Measurements from ENCODE around the gene PARVG. TPM values are rescaled to one million over a fixed set of nuclear protein-coding genes. Genes with fewer than 3 reads are reported as not detected.

Gene PARVG
- total RNA-seq, 1 experiment from 2014 or later = not detected

GRCh38 chr22:44199164-44199563 is 18.4 kb downstream of the PARVG start:
- ChIA-PET CTCF (no interaction called here), POLR2A (ENCODE audit: unreplicated experiment) (no interaction called here)
- Histone ChIP-seq H3K4me2 (ENCODE audit: low read length) (no peak overlapping the region), H3K36me3 (ENCODE audit: low read depth, low read length) (no peaks in the 10 kb centered on the region), H3K9me2 (replicated peaks; ENCODE audit: low read length) (no peaks in the 10 kb centered on the region), H3K9ac (ENCODE audit: low read length) (no peak overlapping the region), H3K27me3 (ENCODE audit: low read length) (peaks cover 4% of the 10 kb centered on the region; the same call in 1 of the 2 replicates), H3F3A (ENCODE audit: low read length, unreplicated experiment) (no peaks in the 10 kb centered on the region), H3K4me1 (ENCODE audit: insufficient read depth, low read length) (no peaks in the 10 kb centered on the region), H3K9me3 (ENCODE audit: low read length) (no peaks in the 10 kb centered on the region), H4K20me1 (ENCODE audit: low read length) (no peaks in the 10 kb centered on the region), H3K79me2 (ENCODE audit: low read length) (no peaks in the 10 kb centered on the region), H3K4me3 (ENCODE audit: low read length) (no peak overlapping the region), H2AFZ (ENCODE audit: low read length) (no peak overlapping the region), H3K27ac (ENCODE audit: low read length) (no peak overlapping the region)
- intact Hi-C loops (cut with micrococcal nuclease) = no loop called here
- BruUV-seq (replicated peaks) = no TSS peak
- ATAC-seq (no peak), DNase-seq (no peak)
- no peak for TF ChIP-seq EZH2 (IDR thresholded peaks at IDR 0.05; ENCODE audit: low read length, unreplicated experiment)

GRCh38 chr22:44199866-44200265 is 19.1 kb downstream of the PARVG start:
- POLR2A ChIA-PET (ENCODE audit: unreplicated experiment) = no interaction called here
- H3K27ac ChIP-seq (ENCODE audit: low read length) = no peak overlapping the region

GRCh38 chr22:44200451-44200850 is 19.7 kb downstream of the PARVG start:
- no peaks in the 10 kb centered on the region for H3F3A ChIP-seq (ENCODE audit: low read length, unreplicated experiment)
- H3K4me3 ChIP-seq (ENCODE audit: low read length) = no peak overlapping the region
- POLR2A ChIA-PET (ENCODE audit: unreplicated experiment) = no interaction called here
- intact Hi-C loops (cut with micrococcal nuclease) = no loop called here
- DNase-seq (no peak), ATAC-seq (no peak)
- no peaks in the 10 kb centered on the region for H3K4me1 ChIP-seq (ENCODE audit: insufficient read depth, low read length)
- H4K20me1 ChIP-seq (ENCODE audit: low read length) = no peaks in the 10 kb centered on the region
- H3K9ac ChIP-seq (ENCODE audit: low read length) = no peak overlapping the region
- H3K27ac ChIP-seq (ENCODE audit: low read length) = no peak overlapping the region
- TF ChIP-seq CTCF (conservative IDR thresholded peaks at IDR 0.05; ENCODE audit: low read depth, low read length) = no peak
- TF ChIP-seq EZH2 (IDR thresholded peaks at IDR 0.05; ENCODE audit: low read length, unreplicated experiment) = no peak
- no peak for TF ChIP-seq EZH2phosphoT487 (IDR thresholded peaks at IDR 0.05; ENCODE audit: borderline replicate concordance, low read length)
- no peaks in the 10 kb centered on the region for H3K9me3 ChIP-seq (ENCODE audit: low read length)
- CTCF ChIA-PET = no interaction called here
- no peak overlapping the region for H2AFZ ChIP-seq (ENCODE audit: low read length)
- H3K79me2 ChIP-seq (ENCODE audit: low read length) = no peaks in the 10 kb centered on the region
- H3K27me3 ChIP-seq (ENCODE audit: low read length) = peaks cover 4% of the 10 kb centered on the region; the same call in 1 of the 2 replicates
- no peaks in the 10 kb centered on the region for H3K36me3 ChIP-seq (ENCODE audit: low read depth, low read length)
- H3K4me2 ChIP-seq (ENCODE audit: low read length) = no peak overlapping the region
- H3K9me2 ChIP-seq (replicated peaks; ENCODE audit: low read length) = no peaks in the 10 kb centered on the region
- no TSS peak for BruUV-seq (replicated peaks)

More at GRCh38 chr22:44199866-44200265, 19.1 kb downstream of the PARVG start:
- no peak overlapping the region for H2AFZ ChIP-seq (ENCODE audit: low read length)
- no peak for ATAC-seq
- H3K4me2 ChIP-seq (ENCODE audit: low read length) = no peak overlapping the region
- CTCF ChIA-PET = no interaction called here
- intact Hi-C loops (cut with micrococcal nuclease) = no loop called here
- H3K27me3 ChIP-seq (ENCODE audit: low read length) = peaks cover 4% of the 10 kb centered on the region; the same call in 1 of the 2 replicates
- H3K9me2 ChIP-seq (replicated peaks; ENCODE audit: low read length) = no peaks in the 10 kb centered on the region
- H3K79me2 ChIP-seq (ENCODE audit: low read length) = no peaks in the 10 kb centered on the region
- no peaks in the 10 kb centered on the region for H3K36me3 ChIP-seq (ENCODE audit: low read depth, low read length)
- BruUV-seq (replicated peaks) = no TSS peak
- H3F3A ChIP-seq (ENCODE audit: low read length, unreplicated experiment) = no peaks in the 10 kb centered on the region
- no peak overlapping the region for H3K9ac ChIP-seq (ENCODE audit: low read length)
- no peaks in the 10 kb centered on the region for H3K4me1 ChIP-seq (ENCODE audit: insufficient read depth, low read length)
- no peak overlapping the region for H3K4me3 ChIP-seq (ENCODE audit: low read length)
- no peaks in the 10 kb centered on the region for H4K20me1 ChIP-seq (ENCODE audit: low read length)
- TF ChIP-seq CTCF (conservative IDR thresholded peaks at IDR 0.05; ENCODE audit: low read depth, low read length) (no peak), EZH2phosphoT487 (IDR thresholded peaks at IDR 0.05; ENCODE audit: borderline replicate concordance, low read length) (no peak), EZH2 (IDR thresholded peaks at IDR 0.05; ENCODE audit: low read length, unreplicated experiment) (no peak)
- no peaks in the 10 kb centered on the region for H3K9me3 ChIP-seq (ENCODE audit: low read length)
- DNase-seq = no peak
